ENCODE results near the gene AMH.
"Not testable (repeated sequence)": the region's sequence is repeated elsewhere in the genome, so short reads cannot be mapped to it uniquely, and the experiment has no call there.

AMH gene

GRCh38 chr19:2271234-2272103 is 22.3 kb downstream of the AMH start:
- peak; percentile 43 for DNase-seq

- DNase-seq, result no peak
These were observed 24.4 kb downstream of the AMH start for GRCh38 chr19:2273356-2274184.

GRCh38 chr19:2274185-2274711 is 25.1 kb downstream of the AMH start:
- DNase-seq, result no peak

GRCh38 chr19:2274931-2275535 is 25.9 kb downstream of the AMH start:
- no peak for DNase-seq

- DNase-seq, result no peak
These were observed 26.7 kb downstream of the AMH start for GRCh38 chr19:2275588-2276428.

GRCh38 chr19:2276429-2276986 is 27.4 kb downstream of the AMH start:
- no peak for DNase-seq

GRCh38 chr19:2277138-2277537 is 28.0 kb downstream of the AMH start:
- DNase-seq, result no peak

- DNase-seq, result no peak
These were observed 29.5 kb downstream of the AMH start for GRCh38 chr19:2278459-2279158.

- no peak for DNase-seq
These were observed 31.6 kb downstream of the AMH start for GRCh38 chr19:2280633-2281264.

GRCh38 chr19:2281265-2282061 is 32.3 kb downstream of the AMH start:
- DNase-seq, result not testable (repeated sequence)

- DNase-seq, result no peak
These were observed 33.1 kb downstream of the AMH start, which contains the start of gene PEAK3 for GRCh38 chr19:2282062-2282861. Gene PEAK3 (minus strand): TSS chr19:2282175. CDS start chr19:2280931, 1,244 bp downstream.

- no peak for DNase-seq
These were observed 33.7 kb downstream of the AMH start for GRCh38 chr19:2282862-2283237.

- DNase-seq, result no peak
These were observed 34.8 kb downstream of the AMH start for GRCh38 chr19:2283835-2284507.

GRCh38 chr19:2286402-2287140 is 37.4 kb downstream of the AMH start:
- DNase-seq, result no peak

- no peak for DNase-seq
These were observed 38.6 kb downstream of the AMH start for GRCh38 chr19:2287585-2288337.

- no peak for DNase-seq
These were observed 39.3 kb downstream of the AMH start for GRCh38 chr19:2288338-2288817.
